CD14-positive monocyte (primary cell): Measurements from ENCODE around the gene DLGAP3. TPM values are rescaled to one million over a fixed set of nuclear protein-coding genes. Genes with fewer than 3 reads are reported as not detected.
"Not testable (repeated sequence)": the region's sequence is repeated elsewhere in the genome, so short reads cannot be mapped to it uniquely, and the experiment has no call there.

Experiments
- DNase-seq, 3 donors: peaks; one replicate each; pipeline ENCODE4 v3.0.0-alpha.2; 2011 to 2022
- H2AFZ ChIP-seq: 2 replicates; pipeline ENCODE4 v1.6.0; 2012; ENCODE audit warnings: mild to moderate bottlenecking, low read depth, low read length, inconsistent platforms; ENCODE audit not compliant: insufficient read depth, poor library complexity, severe bottlenecking
- H3K27ac ChIP-seq, 2 donors: 1 replicate in 1 of 2; 2 replicates in 1 of 2; pipeline ENCODE4 v1.5.1; 2012 to 2013; ENCODE audit warnings: low read length in 2 of 2, control low read depth in 1 of 2, inconsistent platforms in 1 of 2, low read depth in 1 of 2, mild to moderate bottlenecking in 1 of 2
- H3K27me3 ChIP-seq, 2 donors: one replicate each; pipeline versions ENCODE4 v1.6.0 to v1.6.1; 2011 to 2013; ENCODE audit warnings: low read length in 2 of 2; ENCODE audit not compliant: control insufficient read depth in 2 of 2, insufficient read depth in 2 of 2
- H3K36me3 ChIP-seq, 2 donors: replicated peaks in 1 of 2; 1 replicate in 1 of 2; 2 replicates in 1 of 2; pipeline versions ENCODE4 v1.5.1 to v1.6.1; 2012 to 2013; ENCODE audit warnings: low read length in 2 of 2, control low read depth in 1 of 2, inconsistent platforms in 1 of 2, mild to moderate bottlenecking in 1 of 2; ENCODE audit not compliant: insufficient read depth in 2 of 2, control insufficient read depth in 1 of 2
- H3K4me1 ChIP-seq, 2 donors: 1 replicate in 1 of 2; 2 replicates in 1 of 2; pipeline versions ENCODE4 v1.5.1 to v1.6.1; 2012 to 2013; ENCODE audit warnings: low read length in 2 of 2, control low read depth in 1 of 2, inconsistent platforms in 1 of 2, mild to moderate bottlenecking in 1 of 2, moderate library complexity in 1 of 2; ENCODE audit not compliant: insufficient read depth in 2 of 2, control insufficient read depth in 1 of 2
- H3K4me2 ChIP-seq: replicated peaks from 2 replicates; pipeline ENCODE3; 2012; ENCODE audit warnings: low read length, moderate library complexity, mild to moderate bottlenecking; ENCODE audit not compliant: poor library complexity, severe bottlenecking; ENCODE audit errors: extremely low read depth
- H3K4me3 ChIP-seq, 3 experiments: fragments of 200-600 bp in 1 of 3; sonication (generic) in 1 of 3; replicated peaks in 1 of 3; 1 replicate in 2 of 3; 2 replicates in 1 of 3; pipeline ENCODE4 v1.5.1; 2011 to 2013; ENCODE audit warnings: low read length in 3 of 3, mild to moderate bottlenecking in 3 of 3, control low read depth in 2 of 3, low read depth in 2 of 3, inconsistent platforms in 1 of 3, moderate library complexity in 1 of 3
- H3K79me2 ChIP-seq: 2 replicates; pipeline ENCODE4 v1.6.0; 2012; ENCODE audit warnings: mild to moderate bottlenecking, control low read depth, inconsistent platforms, low read length, moderate library complexity; ENCODE audit not compliant: insufficient read depth
- H3K9ac ChIP-seq: 2 replicates; pipeline ENCODE4 v1.6.0; 2017; ENCODE audit warnings: low read length, mild to moderate bottlenecking; ENCODE audit not compliant: insufficient read depth, poor library complexity, severe bottlenecking
- H3K9me3 ChIP-seq, 2 donors: replicated peaks in 1 of 2; 1 replicate in 1 of 2; 2 replicates in 1 of 2; pipeline versions ENCODE4 v1.5.1 to v1.6.1; 2012 to 2013; ENCODE audit warnings: low read length in 2 of 2, control low read depth in 1 of 2; ENCODE audit not compliant: control insufficient read depth in 1 of 2, insufficient read depth in 1 of 2
- H4K20me1 ChIP-seq: 2 replicates; pipeline ENCODE4 v1.6.0; 2012; ENCODE audit warnings: mild to moderate bottlenecking, low read length, control low read depth, moderate library complexity; ENCODE audit not compliant: insufficient read depth
- H3K27ac Mint-ChIP-seq, 7 donors: one replicate each; pipeline ENCODE4 v1.8.0; 2020; ENCODE audit warnings: mild to moderate bottlenecking in 7 of 7, mixed read lengths in 7 of 7, moderate library complexity in 6 of 7, inconsistent platforms in 2 of 7
- H3K27me3 Mint-ChIP-seq, 3 donors: one replicate each; pipeline ENCODE4 v1.8.0; 2021 to 2022; ENCODE audit warnings: low read depth in 3 of 3, mild to moderate bottlenecking in 3 of 3, mixed read lengths in 3 of 3, moderate library complexity in 3 of 3, inconsistent platforms in 1 of 3
- H3K36me3 Mint-ChIP-seq, 2 donors: one replicate each; pipeline ENCODE4 v1.8.0; 2020; ENCODE audit warnings: mixed read lengths in 2 of 2, inconsistent platforms in 1 of 2, mild to moderate bottlenecking in 1 of 2
- H3K4me1 Mint-ChIP-seq: one replicate; pipeline ENCODE4 v1.8.0; 2020; ENCODE audit warnings: mild to moderate bottlenecking, mixed read lengths
- H3K4me3 Mint-ChIP-seq, 2 donors: one replicate each; pipeline ENCODE4 v1.8.0; 2020; ENCODE audit warnings: mild to moderate bottlenecking in 2 of 2, mixed read lengths in 2 of 2, moderate library complexity in 1 of 2
- H3K9me3 Mint-ChIP-seq, 7 donors: one replicate each; pipeline ENCODE4 v1.8.0; 2020 to 2022; ENCODE audit warnings: mixed read lengths in 7 of 7, mild to moderate bottlenecking in 6 of 7, moderate library complexity in 6 of 7, inconsistent platforms in 2 of 7
- CTCF ChIP-seq: fragments of 200-600 bp; IDR thresholded peaks from one replicate; pipeline ENCODE4 v1.8.0; 2022; ENCODE audit warnings: antibody characterized with exemption, mild to moderate bottlenecking
- WGBS: methylation state at CpG from one replicate; pipeline ENCODE4 v1.1.5; 2013; ENCODE audit warnings: missing lambda C conversion rate; ENCODE audit not compliant: insufficient coverage; 5-methylcytosine and 5-hydroxymethylcytosine counted together
- intact Hi-C, 2 donors: fragments of 100-400 bp; cut with micrococcal nuclease; formaldehyde crosslinking; loops; one replicate each; pipeline versions ENCODE4 v1.15.0 to v1.15.1; 2023
- polyA plus RNA-seq, 3 donors: library from polyadenylated mRNA; depleted of rRNA in 1 of 3; unstranded in 2 of 3; stranded (reverse) in 1 of 3; fragments of 300-500 nt in 2 of 3; fragments of >200 nt in 1 of 3; fragmentation: Illumina TruSeq in 2 of 3; gene quantifications; 1 replicate in 2 of 3; 2 replicates in 1 of 3; pipeline ENCODE4 v1.2.3, GENCODE V29; 2012 to 2021

Gene DLGAP3
- polyA plus RNA-seq, 3 donors = 0.10 to 0.56 (median 0.16) TPM

DNA sequence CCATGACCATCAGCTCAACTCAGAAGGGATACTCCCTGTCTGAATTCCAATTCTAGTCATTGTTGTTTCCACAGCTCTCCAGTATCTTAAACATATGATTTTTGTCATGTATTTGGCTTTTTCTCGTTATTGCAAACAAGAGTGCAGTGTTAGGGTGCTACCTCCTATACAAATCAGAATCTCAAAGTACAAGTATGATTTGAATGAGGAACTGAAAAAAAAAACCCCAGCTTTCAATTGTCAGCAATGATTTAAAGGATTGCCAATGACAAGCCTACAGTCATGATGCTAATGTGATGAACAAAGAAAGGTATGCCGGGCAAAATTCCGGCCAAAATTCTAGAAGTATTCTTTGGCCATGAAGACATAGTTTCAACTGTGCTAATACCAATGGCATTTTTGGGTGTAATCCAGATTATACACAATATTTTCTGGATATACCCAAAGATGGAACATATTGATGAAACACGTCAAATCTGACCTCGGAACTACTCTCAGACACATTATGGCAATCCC lies 40.8 kb upstream of the DLGAP3 start:
- Histone ChIP-seq H3K4me3 (no peak overlapping the region), H3K27me3 (no peaks in the 10 kb centered on the region), H3K4me1 (no peaks in the 10 kb centered on the region), H3K4me2 (no peak overlapping the region), H3K9me3 (peaks cover 4% of the 10 kb centered on the region in 2 donors), H3K36me3 (no peaks in the 10 kb centered on the region), H3K79me2 (no peaks in the 10 kb centered on the region), H2AFZ (no peak overlapping the region), H3K9ac (no peak overlapping the region), H4K20me1 (no peaks in the 10 kb centered on the region), H3K27ac (no peak overlapping the region)
- Mint-ChIP-seq H3K4me1 (no peaks in the 10 kb centered on the region), H3K36me3 (no peaks in the 10 kb centered on the region), H3K4me3 (no peak overlapping the region), H3K27me3 (peaks cover 4 to 6% (median 4%) of the 10 kb centered on the region in 3 donors), H3K27ac (no peak overlapping the region), H3K9me3 (peaks cover 0 to 16% (median 9%) of the 10 kb centered on the region in 7 donors)
- TF ChIP-seq CTCF = no peak
- intact Hi-C loops = no loop called here
- no CpG with 5 or more reads among the region's 5 CpGs for WGBS
- DNase-seq = no peak

DNA sequence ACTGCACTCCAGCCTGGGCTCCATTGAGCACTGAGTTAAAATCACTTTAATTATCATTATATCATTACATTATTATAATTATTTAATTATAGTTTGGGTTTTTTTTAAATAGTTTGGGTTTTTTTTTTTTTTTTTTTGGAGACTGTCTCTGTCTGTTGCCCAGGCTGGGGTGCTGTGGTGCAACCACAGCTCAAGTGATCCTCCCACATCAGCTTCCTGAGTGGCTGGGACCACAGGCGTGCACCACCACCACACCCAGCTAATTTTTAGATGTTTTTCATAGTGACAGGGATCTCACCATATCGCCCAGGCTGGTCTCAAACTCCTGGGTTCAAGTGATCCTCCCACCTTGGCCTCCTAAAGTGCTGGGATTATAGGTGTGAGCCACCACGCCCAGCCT lies 38.8 kb upstream of the DLGAP3 start:
- H3K4me3 Mint-ChIP-seq = not testable (repeated sequence)

DNA sequence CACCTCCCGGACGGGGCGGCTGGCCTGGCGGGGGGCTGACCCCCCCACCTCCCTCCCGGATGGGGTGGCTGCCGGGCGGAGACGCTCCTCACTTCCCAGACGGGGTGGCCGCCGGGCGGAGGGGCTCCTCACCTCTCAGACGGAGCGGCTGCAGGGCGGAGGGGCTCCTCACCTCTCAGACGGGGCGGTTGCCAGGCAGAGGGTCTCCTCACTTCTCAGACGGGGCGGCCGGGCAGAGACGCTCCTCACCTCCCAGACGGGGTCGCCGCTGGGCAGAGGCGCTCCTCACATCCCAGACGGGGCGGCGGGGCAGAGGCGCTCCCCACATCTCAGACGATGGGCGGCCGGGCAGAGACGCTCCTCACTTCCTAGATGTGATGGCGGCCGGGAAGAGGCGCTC lies 38.2 kb upstream of the DLGAP3 start:
- H4K20me1 ChIP-seq, DNase-seq, H3K36me3 Mint-ChIP-seq, H3K4me1 Mint-ChIP-seq, H3K36me3 ChIP-seq, H3K27me3 ChIP-seq, H3K27ac ChIP-seq, H2AFZ ChIP-seq, H3K4me3 ChIP-seq, H3K4me2 ChIP-seq, H3K79me2 ChIP-seq, H3K4me1 ChIP-seq, intact Hi-C loops, H3K27ac Mint-ChIP-seq, H3K9ac ChIP-seq, H3K4me3 Mint-ChIP-seq, H3K9me3 ChIP-seq: not testable (repeated sequence)
- Mint-ChIP-seq H3K9me3 (peaks cover 0 to 18% (median 9%) of the 10 kb centered on the region in 7 donors), H3K27me3 (peaks cover 6 to 10% (median 6%) of the 10 kb centered on the region in 3 donors)
- WGBS = no CpG with 5 or more reads among the region's 36 CpGs

More for the DNA sequence above, 38.8 kb upstream of the DLGAP3 start:
- H4K20me1 ChIP-seq, H3K9ac ChIP-seq, H3K4me2 ChIP-seq, H3K36me3 ChIP-seq, H3K27ac Mint-ChIP-seq, DNase-seq, H3K36me3 Mint-ChIP-seq, H3K79me2 ChIP-seq, H2AFZ ChIP-seq, H3K9me3 ChIP-seq, H3K4me1 ChIP-seq, H3K27ac ChIP-seq, H3K27me3 ChIP-seq, H3K4me1 Mint-ChIP-seq, H3K4me3 ChIP-seq, H3K27me3 Mint-ChIP-seq, intact Hi-C loops: not testable (repeated sequence)
- peaks cover 0 to 18% (median 9%) of the 10 kb centered on the region in 7 donors for H3K9me3 Mint-ChIP-seq
- no CpG with 5 or more reads among the region's 3 CpGs for WGBS
